DOHH2 (cell line): ENCODE measurements around the gene AXDND1.

ENCODE experiments used
- H3F3A ChIP-seq: fragments of 200-600 bp; sonication (generic), shearing (Covaris generic); 2 replicates; pipeline ENCODE4 v1.6.0; 2016; ENCODE audit warnings: antibody characterized with exemption, mild to moderate bottlenecking; ENCODE audit not compliant: control insufficient read depth, insufficient read depth
- H3K27ac ChIP-seq: fragments of 200-600 bp; sonication (generic); 2 replicates; pipeline ENCODE4 v1.5.1; 2014; ENCODE audit warnings: low read depth, mild to moderate bottlenecking, low read length, moderate library complexity
- H3K27me3 ChIP-seq: fragments of 200-600 bp; sonication (generic); 2 replicates; pipeline ENCODE4 v1.6.1; 2014; ENCODE audit warnings: mild to moderate bottlenecking, low read length, mixed read lengths; ENCODE audit not compliant: control insufficient read depth
- H3K36me3 ChIP-seq: fragments of 200-600 bp; sonication (generic); 2 replicates; pipeline ENCODE4 v1.6.1; 2014; ENCODE audit warnings: mild to moderate bottlenecking, low read length, moderate library complexity, mixed read lengths; ENCODE audit not compliant: control insufficient read depth
- H3K4me1 ChIP-seq: fragments of 200-600 bp; sonication (generic); 2 replicates; pipeline ENCODE4 v1.6.1; 2014; ENCODE audit warnings: mild to moderate bottlenecking, low read length, mixed read lengths; ENCODE audit not compliant: control insufficient read depth
- H3K4me2 ChIP-seq: fragments of 200-600 bp; sonication (generic); 2 replicates; pipeline ENCODE4 v1.6.0; 2014; ENCODE audit warnings: mild to moderate bottlenecking, low read length, moderate library complexity
- H3K4me3 ChIP-seq: fragments of 200-600 bp; sonication (generic); 2 replicates; pipeline ENCODE4 v1.5.1; 2014; ENCODE audit warnings: mild to moderate bottlenecking, low read length, mixed read lengths
- H3K79me2 ChIP-seq: fragments of 200-600 bp; sonication (generic); 2 replicates; pipeline ENCODE4 v1.6.1; 2014; ENCODE audit warnings: mild to moderate bottlenecking, low read length, mixed read lengths; ENCODE audit not compliant: control insufficient read depth
- H3K9me2 ChIP-seq: fragments of 200-600 bp; sonication (generic); replicated peaks from 2 replicates; pipeline ENCODE4 v1.6.1; 2014; ENCODE audit warnings: mild to moderate bottlenecking, low read length, mixed read lengths; ENCODE audit not compliant: control insufficient read depth
- H3K9me3 ChIP-seq: fragments of 200-600 bp; sonication (generic); 2 replicates; pipeline ENCODE4 v1.6.1; 2014; ENCODE audit warnings: antibody characterized with exemption, low read length, mixed read lengths; ENCODE audit not compliant: control insufficient read depth, insufficient read depth
- H4K20me1 ChIP-seq: fragments of 200-600 bp; sonication (generic); 2 replicates; pipeline ENCODE4 v1.6.0; 2014; ENCODE audit warnings: low read depth, mild to moderate bottlenecking, antibody characterized with exemption, low read length, moderate library complexity; ENCODE audit not compliant: control insufficient read depth, insufficient read depth
- EZH2phosphoT487 ChIP-seq: fragments of 200-600 bp; sonication (generic); IDR thresholded peaks from 2 replicates; pipeline ENCODE4 v1.6.1; 2017; ENCODE audit warnings: borderline replicate concordance, mild to moderate bottlenecking, antibody characterized with exemption, low read length, moderate library complexity, mixed read lengths
- TF ChIP-seq, protein P1 (sequence below): fragments of 200-600 bp; sonication (generic); IDR thresholded peaks from one replicate; pipeline ENCODE4 v1.5.1; 2014; ENCODE audit warnings: antibody characterized with exemption, mild to moderate bottlenecking, low read depth, low read length; ENCODE audit not compliant: poor library complexity, severe bottlenecking

AXDND1 gene

DNA sequence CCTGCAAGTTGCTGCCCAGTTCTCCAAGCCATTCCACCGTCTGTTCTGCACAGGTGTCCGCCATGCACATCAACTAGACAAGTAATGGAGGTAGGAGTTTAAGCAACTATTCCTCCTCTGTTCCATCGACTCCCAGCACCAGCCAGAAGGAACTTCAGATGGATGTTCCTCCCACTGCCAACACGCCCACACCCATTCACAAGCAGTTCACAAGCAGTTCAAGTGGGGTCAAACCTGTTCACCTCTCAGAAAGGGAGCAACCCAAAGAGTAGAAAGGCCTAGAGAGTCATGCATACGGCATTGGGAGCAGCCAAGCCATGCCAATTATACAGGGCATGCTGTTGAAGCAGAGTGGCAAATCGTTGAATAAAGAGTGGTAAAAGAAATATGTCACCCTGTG lies 221.6 kb downstream of the AXDND1 start:
- TF ChIP-seq, protein P1, sequence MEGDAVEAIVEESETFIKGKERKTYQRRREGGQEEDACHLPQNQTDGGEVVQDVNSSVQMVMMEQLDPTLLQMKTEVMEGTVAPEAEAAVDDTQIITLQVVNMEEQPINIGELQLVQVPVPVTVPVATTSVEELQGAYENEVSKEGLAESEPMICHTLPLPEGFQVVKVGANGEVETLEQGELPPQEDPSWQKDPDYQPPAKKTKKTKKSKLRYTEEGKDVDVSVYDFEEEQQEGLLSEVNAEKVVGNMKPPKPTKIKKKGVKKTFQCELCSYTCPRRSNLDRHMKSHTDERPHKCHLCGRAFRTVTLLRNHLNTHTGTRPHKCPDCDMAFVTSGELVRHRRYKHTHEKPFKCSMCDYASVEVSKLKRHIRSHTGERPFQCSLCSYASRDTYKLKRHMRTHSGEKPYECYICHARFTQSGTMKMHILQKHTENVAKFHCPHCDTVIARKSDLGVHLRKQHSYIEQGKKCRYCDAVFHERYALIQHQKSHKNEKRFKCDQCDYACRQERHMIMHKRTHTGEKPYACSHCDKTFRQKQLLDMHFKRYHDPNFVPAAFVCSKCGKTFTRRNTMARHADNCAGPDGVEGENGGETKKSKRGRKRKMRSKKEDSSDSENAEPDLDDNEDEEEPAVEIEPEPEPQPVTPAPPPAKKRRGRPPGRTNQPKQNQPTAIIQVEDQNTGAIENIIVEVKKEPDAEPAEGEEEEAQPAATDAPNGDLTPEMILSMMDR = no peak
- no peak for TF ChIP-seq EZH2phosphoT487
- H3K4me2 ChIP-seq = no peak overlapping the region
- no peaks in the 10 kb centered on the region for H3K36me3 ChIP-seq
- H3K27me3 ChIP-seq = no peaks in the 10 kb centered on the region
- no peaks in the 10 kb centered on the region for H4K20me1 ChIP-seq
- H3K4me1 ChIP-seq = no peaks in the 10 kb centered on the region
- H3K79me2 ChIP-seq = no peaks in the 10 kb centered on the region
- H3K27ac ChIP-seq = no peak overlapping the region
- no peaks in the 10 kb centered on the region for H3K9me2 ChIP-seq
- no peaks in the 10 kb centered on the region for H3F3A ChIP-seq
- H3K9me3 ChIP-seq = no peaks in the 10 kb centered on the region
- no peak overlapping the region for H3K4me3 ChIP-seq

DNA sequence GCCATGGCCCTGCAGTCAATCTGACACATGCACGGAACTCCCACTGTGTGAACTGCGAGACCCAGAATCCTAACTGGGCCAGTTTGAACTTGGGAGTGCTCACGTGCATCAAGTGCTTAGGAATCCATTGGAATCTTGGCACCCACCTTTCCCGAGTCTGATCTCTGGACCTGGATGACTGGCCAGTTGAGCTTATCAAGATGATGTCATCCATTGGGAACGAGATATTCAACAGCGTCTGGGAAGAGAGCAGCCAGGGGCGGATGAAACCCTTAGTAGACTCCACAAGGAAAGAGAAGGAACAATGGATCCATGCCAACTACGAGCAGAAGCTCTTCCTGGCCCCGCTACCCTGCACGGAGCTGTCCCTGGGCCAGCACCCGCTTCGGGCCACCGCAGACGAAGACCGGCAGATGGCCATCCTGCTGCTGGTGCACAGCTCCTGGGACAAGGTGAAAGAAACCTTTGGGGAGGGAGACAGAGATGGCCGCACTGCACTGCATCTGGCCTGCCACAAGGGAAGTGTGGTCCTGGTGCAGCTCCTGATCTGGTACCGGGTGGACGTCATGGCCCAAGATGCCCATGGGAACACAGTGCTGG lies 222.8 kb downstream of the AXDND1 start:
- no peak overlapping the region for H3K27ac ChIP-seq
- H3K4me2 ChIP-seq = no peak overlapping the region
- no peaks in the 10 kb centered on the region for H3K9me2 ChIP-seq
- H3K27me3 ChIP-seq = no peaks in the 10 kb centered on the region
- H3K79me2 ChIP-seq = no peaks in the 10 kb centered on the region
- H3K4me3 ChIP-seq = no peak overlapping the region
- no peaks in the 10 kb centered on the region for H3K4me1 ChIP-seq
- H3K36me3 ChIP-seq = no peaks in the 10 kb centered on the region
- no peaks in the 10 kb centered on the region for H3K9me3 ChIP-seq
- no peaks in the 10 kb centered on the region for H4K20me1 ChIP-seq
- H3F3A ChIP-seq = no peaks in the 10 kb centered on the region
- no peak for TF ChIP-seq EZH2phosphoT487
- TF ChIP-seq, protein P1 = no peak

DNA sequence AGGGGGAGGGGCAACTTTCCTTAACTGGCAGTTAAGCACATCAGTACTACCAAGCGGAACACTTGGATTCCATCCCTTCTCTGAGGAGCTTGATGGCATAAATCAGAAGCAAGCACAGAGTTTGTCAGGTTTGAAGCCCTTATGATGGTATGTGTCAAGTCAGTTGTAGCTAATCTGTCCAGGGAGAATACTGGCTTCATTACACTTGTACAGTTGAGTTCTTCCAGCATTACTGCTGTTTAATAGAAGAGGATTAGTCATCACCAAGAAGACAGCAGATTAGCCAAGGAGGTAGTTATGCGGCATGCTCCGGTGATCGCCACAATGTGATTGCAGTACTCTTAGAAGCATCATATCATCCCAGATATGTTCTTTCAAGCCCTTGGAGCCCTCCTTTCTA lies 223.7 kb downstream of the AXDND1 start:
- no peaks in the 10 kb centered on the region for H3K27me3 ChIP-seq
- no peak for TF ChIP-seq EZH2phosphoT487
- TF ChIP-seq, protein P1 = no peak

More for the DNA sequence above, 223.7 kb downstream of the AXDND1 start:
- no peak overlapping the region for H3K4me3 ChIP-seq
- H3K9me3 ChIP-seq = no peaks in the 10 kb centered on the region
- H3K4me1 ChIP-seq = no peaks in the 10 kb centered on the region
- no peaks in the 10 kb centered on the region for H3K36me3 ChIP-seq
- H3F3A ChIP-seq = no peaks in the 10 kb centered on the region
- H4K20me1 ChIP-seq = no peaks in the 10 kb centered on the region
- H3K4me2 ChIP-seq = no peak overlapping the region
- no peaks in the 10 kb centered on the region for H3K79me2 ChIP-seq
- no peaks in the 10 kb centered on the region for H3K9me2 ChIP-seq
- no peak overlapping the region for H3K27ac ChIP-seq
